GM12878 (cell line): ENCODE data around the gene ELK4.

ENCODE experiments used
- CBX5 ChIP-seq: sonication (generic); IDR thresholded peaks from 2 replicates; pipeline ENCODE4 v1.6.1; 2016; ENCODE audit warnings: low read depth, moderate library complexity, mild to moderate bottlenecking, inconsistent platforms
- CEBPB ChIP-seq, 2 experiments: fragments of 150-350 bp in 1 of 2; IDR thresholded peaks; 2 replicates each; pipeline ENCODE4 v1.6.1; 2012 to 2014; ENCODE audit warnings: low read depth in 2 of 2, low read length in 2 of 2, borderline replicate concordance in 1 of 2, inconsistent platforms in 1 of 2
- CTCF ChIP-seq, 3 experiments: IDR thresholded peaks in 2 of 3; conservative IDR thresholded peaks in 1 of 3; 2 replicates each; pipeline ENCODE4 v1.5.1; 2011; ENCODE audit warnings: low read depth in 3 of 3, low read length in 3 of 3, mild to moderate bottlenecking in 3 of 3, control low read depth in 2 of 3, moderate library complexity in 2 of 3, inconsistent platforms in 1 of 3, mixed read lengths in 1 of 3; ENCODE audit not compliant: control insufficient read depth in 2 of 3, insufficient read depth in 1 of 3; ENCODE audit errors: extremely low read depth in 1 of 3
- EGR1 ChIP-seq, 2 experiments: IDR thresholded peaks; 1 replicate in 1 of 2; 2 replicates in 1 of 2; pipeline ENCODE4 v1.6.1; 2011 to 2012; ENCODE audit warnings: low read depth in 2 of 2, low read length in 2 of 2, borderline replicate concordance in 1 of 2, mild to moderate bottlenecking in 1 of 2, moderate library complexity in 1 of 2
- ETV6 ChIP-seq, 2 experiments: fragments of 450-650 bp in 1 of 2; IDR thresholded peaks in 1 of 2; conservative IDR thresholded peaks in 1 of 2; 2 replicates each; pipeline ENCODE4 v1.6.1; 2014; ENCODE audit warnings: antibody characterized with exemption in 1 of 2, borderline replicate concordance in 1 of 2, low read depth in 1 of 2, mild to moderate bottlenecking in 1 of 2, moderate library complexity in 1 of 2
- JUND ChIP-seq: IDR thresholded peaks from 2 replicates; pipeline ENCODE4 v1.6.1; 2012; ENCODE audit warnings: low read depth, mild to moderate bottlenecking, low read length, improper control_type of control experiment, moderate library complexity
- KAT2A ChIP-seq: conservative IDR thresholded peaks from 2 replicates; pipeline ENCODE4 v1.6.1; 2011; ENCODE audit warnings: low read depth, low read length; ENCODE audit not compliant: control insufficient read depth
- PML ChIP-seq: IDR thresholded peaks from 2 replicates; pipeline ENCODE4 v1.6.1; 2012; ENCODE audit warnings: low read length, inconsistent platforms
- POLR2A ChIP-seq: IDR thresholded peaks from 2 replicates; pipeline ENCODE4 v1.6.1; 2011; ENCODE audit warnings: low read depth, mild to moderate bottlenecking, low read length
- RFX5 ChIP-seq: IDR thresholded peaks from 2 replicates; pipeline ENCODE4 v1.6.1; 2011; ENCODE audit warnings: low read depth, low read length, improper control_type of control experiment
- SREBF2 ChIP-seq: IDR thresholded peaks from 2 replicates; pipeline ENCODE4 v1.6.1; 2012; ENCODE audit warnings: mild to moderate bottlenecking, low read length
- SUPT20H ChIP-seq: IDR thresholded peaks from 2 replicates; pipeline ENCODE4 v1.6.1; 2011; ENCODE audit warnings: low read depth, mild to moderate bottlenecking, low read length, moderate library complexity, borderline replicate concordance; ENCODE audit not compliant: control insufficient read depth
- ZBTB40 ChIP-seq: fragments of 450-650 bp; IDR thresholded peaks from 2 replicates; pipeline ENCODE4 v1.6.1; 2016; ENCODE audit warnings: mild to moderate bottlenecking, moderate library complexity, borderline replicate concordance
- TF ChIP-seq, protein P1 (sequence below): IDR thresholded peaks from 2 replicates; pipeline ENCODE4 v1.6.1; 2011; ENCODE audit warnings: borderline replicate concordance, low read depth, mild to moderate bottlenecking, moderate library complexity, low read length; ENCODE audit not compliant: insufficient read depth, poor library complexity, severe bottlenecking

GRCh38 chr1:205570796-205571537, 60.8 kb downstream of the ELK4 start:
- TF ChIP-seq CTCF (IDR thresholded peaks at IDR 0.05 in 2 of 3, conservative IDR thresholded peaks at IDR 0.05 in 1 of 3; ENCODE audit: control insufficient read depth in 2 of 3, extremely low read depth in 1 of 3, insufficient read depth in 1 of 3, low read depth in 3 of 3, low read length in 3 of 3) (no peak), SUPT20H (no peak), EGR1 (IDR thresholded peaks at IDR 0.05; ENCODE audit: borderline replicate concordance in 1 of 2, low read depth in 2 of 2, low read length in 2 of 2) (no peak), SREBF2 (no peak), ZBTB40 (no peak), RFX5 (no peak), POLR2A (no peak), CEBPB (IDR thresholded peaks at IDR 0.05; ENCODE audit: borderline replicate concordance in 1 of 2, low read depth in 2 of 2, low read length in 2 of 2) (no peak), CBX5 (no peak), KAT2A (no peak), ETV6 (conservative IDR thresholded peaks at IDR 0.05 in 1 of 2, IDR thresholded peaks at IDR 0.05 in 1 of 2; ENCODE audit: borderline replicate concordance in 1 of 2, low read depth in 1 of 2) (no peak), PML (no peak), JUND (no peak)
- TF ChIP-seq, protein P1, sequence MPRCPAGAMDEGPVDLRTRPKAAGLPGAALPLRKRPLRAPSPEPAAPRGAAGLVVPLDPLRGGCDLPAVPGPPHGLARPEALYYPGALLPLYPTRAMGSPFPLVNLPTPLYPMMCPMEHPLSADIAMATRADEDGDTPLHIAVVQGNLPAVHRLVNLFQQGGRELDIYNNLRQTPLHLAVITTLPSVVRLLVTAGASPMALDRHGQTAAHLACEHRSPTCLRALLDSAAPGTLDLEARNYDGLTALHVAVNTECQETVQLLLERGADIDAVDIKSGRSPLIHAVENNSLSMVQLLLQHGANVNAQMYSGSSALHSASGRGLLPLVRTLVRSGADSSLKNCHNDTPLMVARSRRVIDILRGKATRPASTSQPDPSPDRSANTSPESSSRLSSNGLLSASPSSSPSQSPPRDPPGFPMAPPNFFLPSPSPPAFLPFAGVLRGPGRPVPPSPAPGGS = no peak
